SK-N-SH treated with all-trans-retinoic acid at 6 μM for 48 hours (cell line): Measurements from ENCODE around the gene TOR1A.
A peak's percentile ranks its signal among the peaks of the same experiment; 100 is the strongest.
"Not testable (repeated sequence)": the region's sequence is repeated elsewhere in the genome, so short reads cannot be mapped to it uniquely, and the experiment has no call there.

Experiments
- ATAC-seq: fragments of 200-7000 bp; cut with Tn5 transposase; 3 replicates; pipeline ENCODE4 v1.9.1; 2020; ENCODE audit warnings: mild to moderate bottlenecking, moderate library complexity
- ARNTL ChIP-seq: fragments of 450-650 bp; formaldehyde crosslinking; IDR thresholded peaks from 2 replicates; pipeline ENCODE4 v1.5.0; 2020; ENCODE audit warnings: low read depth, mild to moderate bottlenecking, moderate library complexity, borderline replicate concordance
- BACH2 ChIP-seq: fragments of 250-450 bp; sonication (Bioruptor Pico); IDR thresholded peaks from 2 replicates; pipeline ENCODE4 v1.9.0; 2021; ENCODE audit warnings: mild to moderate bottlenecking, borderline replicate concordance
- CSDC2 ChIP-seq: fragments of 250-450 bp; sonication (Bioruptor Pico); IDR thresholded peaks from 2 replicates; pipeline ENCODE4 v1.5.0; 2020; ENCODE audit warnings: mild to moderate bottlenecking, moderate library complexity
- ESRRG ChIP-seq: fragments of 250-450 bp; sonication (Bioruptor Pico); IDR thresholded peaks from 2 replicates; pipeline ENCODE4 v1.6.1; 2021; ENCODE audit warnings: mild to moderate bottlenecking
- GLIS3 ChIP-seq: fragments of 250-450 bp; sonication (Bioruptor Pico); IDR thresholded peaks from 2 replicates; pipeline ENCODE4 v1.5.0; 2020; ENCODE audit warnings: mild to moderate bottlenecking, moderate library complexity
- ISL1 ChIP-seq: fragments of 250-450 bp; sonication (Bioruptor Pico); IDR thresholded peaks from 2 replicates; pipeline ENCODE4 v2.1.2; 2022; ENCODE audit warnings: mild to moderate bottlenecking, moderate library complexity
- PPARA ChIP-seq: fragments of 250-450 bp; sonication (Bioruptor Pico); IDR thresholded peaks from 2 replicates; pipeline ENCODE4 v1.5.0; 2020; ENCODE audit warnings: mild to moderate bottlenecking, borderline replicate concordance
- SNAI2 ChIP-seq: fragments of 250-450 bp; sonication (Bioruptor Pico); IDR thresholded peaks from 2 replicates; pipeline ENCODE4 v1.5.0; 2020; ENCODE audit warnings: mild to moderate bottlenecking, moderate library complexity
- TCF4 ChIP-seq: fragments of 250-450 bp; sonication (Bioruptor Pico); IDR thresholded peaks from 2 replicates; pipeline ENCODE4 v1.8.0; 2021; ENCODE audit warnings: mild to moderate bottlenecking, moderate library complexity, borderline replicate concordance
- TOX ChIP-seq: fragments of 250-450 bp; sonication (Bioruptor Pico); IDR thresholded peaks from 2 replicates; pipeline ENCODE4 v1.8.0; 2021; ENCODE audit warnings: mild to moderate bottlenecking, moderate library complexity, borderline replicate concordance
- ZC3H10 ChIP-seq: fragments of 250-450 bp; sonication (Bioruptor Pico); IDR thresholded peaks from 2 replicates; pipeline ENCODE4 v1.5.1; 2021; ENCODE audit warnings: mild to moderate bottlenecking, moderate library complexity
- ZFP3 ChIP-seq: fragments of 250-450 bp; sonication (Bioruptor Pico); IDR thresholded peaks from 2 replicates; pipeline ENCODE4 v1.5.0; 2020; ENCODE audit warnings: mild to moderate bottlenecking, moderate library complexity
- ZFP30 ChIP-seq: fragments of 450-650 bp; formaldehyde crosslinking; IDR thresholded peaks from 2 replicates; pipeline ENCODE4 v1.5.0; 2022; ENCODE audit warnings: mild to moderate bottlenecking, moderate library complexity
- ZNF565 ChIP-seq: fragments of 450-650 bp; formaldehyde crosslinking; conservative IDR thresholded peaks from 2 replicates; pipeline ENCODE4 v1.5.0; 2020; ENCODE audit warnings: low read depth, mild to moderate bottlenecking, moderate library complexity
- ZNF70 ChIP-seq: fragments of 450-650 bp; formaldehyde crosslinking; IDR thresholded peaks from 2 replicates; pipeline ENCODE4 v1.5.0; 2020; ENCODE audit warnings: mild to moderate bottlenecking, moderate library complexity
- ZNF8 ChIP-seq: fragments of 450-650 bp; formaldehyde crosslinking; IDR thresholded peaks from 2 replicates; pipeline ENCODE4 v1.5.0; 2020; ENCODE audit warnings: mild to moderate bottlenecking, moderate library complexity
- TF ChIP-seq, protein P1 (sequence below): fragments of 250-450 bp; sonication (Bioruptor Pico); IDR thresholded peaks from 2 replicates; pipeline ENCODE4 v1.8.0; 2020; ENCODE audit warnings: mild to moderate bottlenecking, moderate library complexity, borderline replicate concordance
- TF ChIP-seq, protein P2 (sequence below): fragments of 250-450 bp; sonication (Bioruptor Pico); IDR thresholded peaks from 2 replicates; pipeline ENCODE4 v1.5.0; 2020; ENCODE audit warnings: mild to moderate bottlenecking, moderate library complexity
- TF ChIP-seq, protein P3 (sequence below): fragments of 250-450 bp; sonication (Bioruptor Pico); IDR thresholded peaks from 2 replicates; pipeline ENCODE4 v1.5.1; 2020; ENCODE audit warnings: low read depth, mild to moderate bottlenecking, moderate library complexity

TOR1A gene

DNA sequence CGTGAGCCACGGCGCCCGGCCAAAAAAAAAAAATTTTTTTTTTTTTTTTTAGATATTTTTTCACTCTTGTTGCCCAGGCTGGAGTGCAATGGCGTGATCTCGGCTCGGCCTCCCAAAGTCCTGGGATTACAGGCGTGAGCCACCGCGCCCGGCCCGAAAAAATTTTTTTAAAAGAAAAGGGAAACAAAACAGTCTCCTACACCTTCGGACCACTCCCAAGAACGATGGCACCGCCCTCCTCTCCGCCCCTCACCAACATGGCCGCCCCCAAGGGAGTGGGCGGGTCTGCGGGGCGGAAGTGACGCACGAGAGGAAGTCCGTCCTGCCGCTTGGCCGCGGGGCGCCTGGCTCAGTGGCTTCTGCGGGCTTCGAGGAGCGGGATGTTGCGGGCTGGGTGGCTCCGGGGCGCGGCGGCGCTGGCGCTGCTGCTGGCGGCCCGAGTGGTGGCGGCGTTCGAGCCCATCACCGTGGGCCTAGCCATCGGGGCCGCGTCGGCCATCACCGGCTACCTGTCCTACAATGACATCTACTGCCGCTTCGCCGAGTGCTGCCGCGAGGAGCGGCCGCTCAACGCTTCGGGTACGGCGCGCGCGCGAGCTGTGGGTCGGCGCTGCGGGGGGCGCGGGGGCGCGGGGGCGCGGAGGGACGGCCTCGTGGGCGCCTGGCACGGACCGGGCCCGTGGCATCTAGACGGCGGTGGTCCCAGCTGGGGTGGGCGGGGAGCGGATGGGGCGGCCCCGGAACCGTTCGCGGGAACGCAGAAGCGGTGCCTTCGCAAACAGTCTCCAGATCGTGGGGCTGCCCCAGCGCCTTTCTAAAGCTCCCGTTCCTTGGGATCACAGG is 20.9 kb downstream of the TOR1A start, which contains the start of gene TOR1B:
Gene TOR1B, plus strand, starts transcription at position 352 of the 843 bp plus-strand sequence. Its CDS starts 29 bp downstream, at position 381.
- peak; percentile 95 for ATAC-seq

DNA sequence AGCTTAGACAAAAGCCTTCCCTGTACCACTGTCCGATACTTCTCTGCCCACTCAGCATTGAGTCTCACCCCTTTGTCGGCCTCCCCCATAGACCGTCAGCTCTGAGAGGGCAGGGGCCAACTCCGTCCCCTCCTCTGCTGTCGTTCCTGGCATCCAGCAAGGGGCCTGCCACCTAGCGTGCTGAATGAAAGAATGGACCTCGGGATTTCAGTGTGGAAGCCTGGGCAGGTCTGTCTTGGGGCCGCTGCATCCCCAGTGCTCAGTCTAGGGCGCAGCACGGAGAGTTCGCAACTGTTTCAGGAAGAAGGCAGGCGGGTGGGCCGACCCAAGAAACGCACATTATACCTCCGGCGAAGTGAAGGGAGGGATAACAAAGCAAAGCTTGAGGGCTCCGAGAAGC is 22.4 kb downstream of the TOR1A start:
- TF ChIP-seq PPARA (CRISPR knock-in tag): no peak
- ATAC-seq: no peak

More for the DNA sequence above, 20.9 kb downstream of the TOR1A start, which contains the start of gene TOR1B:
- no peak for TF ChIP-seq ESRRG (CRISPR knock-in tag)
- no peak for TF ChIP-seq ZC3H10 (CRISPR knock-in tag)
- no peak for TF ChIP-seq BACH2 (CRISPR knock-in tag)
- TF ChIP-seq ZFP3 (CRISPR knock-in tag): no peak
- no peak for TF ChIP-seq TOX
- TF ChIP-seq CSDC2: no peak
- TF ChIP-seq ISL1 (CRISPR knock-in tag): no peak
- TF ChIP-seq SNAI2 (CRISPR knock-in tag): no peak
- no peak for TF ChIP-seq ZNF8 (CRISPR knock-in tag)
- TF ChIP-seq ZNF70 (CRISPR knock-in tag): no peak
- no peak for TF ChIP-seq ZFP30 (CRISPR knock-in tag)
- TF ChIP-seq, protein P1, sequence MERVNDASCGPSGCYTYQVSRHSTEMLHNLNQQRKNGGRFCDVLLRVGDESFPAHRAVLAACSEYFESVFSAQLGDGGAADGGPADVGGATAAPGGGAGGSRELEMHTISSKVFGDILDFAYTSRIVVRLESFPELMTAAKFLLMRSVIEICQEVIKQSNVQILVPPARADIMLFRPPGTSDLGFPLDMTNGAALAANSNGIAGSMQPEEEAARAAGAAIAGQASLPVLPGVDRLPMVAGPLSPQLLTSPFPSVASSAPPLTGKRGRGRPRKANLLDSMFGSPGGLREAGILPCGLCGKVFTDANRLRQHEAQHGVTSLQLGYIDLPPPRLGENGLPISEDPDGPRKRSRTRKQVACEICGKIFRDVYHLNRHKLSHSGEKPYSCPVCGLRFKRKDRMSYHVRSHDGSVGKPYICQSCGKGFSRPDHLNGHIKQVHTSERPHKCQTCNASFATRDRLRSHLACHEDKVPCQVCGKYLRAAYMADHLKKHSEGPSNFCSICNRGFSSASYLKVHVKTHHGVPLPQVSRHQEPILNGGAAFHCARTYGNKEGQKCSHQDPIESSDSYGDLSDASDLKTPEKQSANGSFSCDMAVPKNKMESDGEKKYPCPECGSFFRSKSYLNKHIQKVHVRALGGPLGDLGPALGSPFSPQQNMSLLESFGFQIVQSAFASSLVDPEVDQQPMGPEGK (CRISPR knock-in tag): no peak
- TF ChIP-seq, protein P2, sequence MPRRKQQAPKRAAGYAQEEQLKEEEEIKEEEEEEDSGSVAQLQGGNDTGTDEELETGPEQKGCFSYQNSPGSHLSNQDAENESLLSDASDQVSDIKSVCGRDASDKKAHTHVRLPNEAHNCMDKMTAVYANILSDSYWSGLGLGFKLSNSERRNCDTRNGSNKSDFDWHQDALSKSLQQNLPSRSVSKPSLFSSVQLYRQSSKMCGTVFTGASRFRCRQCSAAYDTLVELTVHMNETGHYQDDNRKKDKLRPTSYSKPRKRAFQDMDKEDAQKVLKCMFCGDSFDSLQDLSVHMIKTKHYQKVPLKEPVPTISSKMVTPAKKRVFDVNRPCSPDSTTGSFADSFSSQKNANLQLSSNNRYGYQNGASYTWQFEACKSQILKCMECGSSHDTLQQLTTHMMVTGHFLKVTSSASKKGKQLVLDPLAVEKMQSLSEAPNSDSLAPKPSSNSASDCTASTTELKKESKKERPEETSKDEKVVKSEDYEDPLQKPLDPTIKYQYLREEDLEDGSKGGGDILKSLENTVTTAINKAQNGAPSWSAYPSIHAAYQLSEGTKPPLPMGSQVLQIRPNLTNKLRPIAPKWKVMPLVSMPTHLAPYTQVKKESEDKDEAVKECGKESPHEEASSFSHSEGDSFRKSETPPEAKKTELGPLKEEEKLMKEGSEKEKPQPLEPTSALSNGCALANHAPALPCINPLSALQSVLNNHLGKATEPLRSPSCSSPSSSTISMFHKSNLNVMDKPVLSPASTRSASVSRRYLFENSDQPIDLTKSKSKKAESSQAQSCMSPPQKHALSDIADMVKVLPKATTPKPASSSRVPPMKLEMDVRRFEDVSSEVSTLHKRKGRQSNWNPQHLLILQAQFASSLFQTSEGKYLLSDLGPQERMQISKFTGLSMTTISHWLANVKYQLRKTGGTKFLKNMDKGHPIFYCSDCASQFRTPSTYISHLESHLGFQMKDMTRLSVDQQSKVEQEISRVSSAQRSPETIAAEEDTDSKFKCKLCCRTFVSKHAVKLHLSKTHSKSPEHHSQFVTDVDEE (CRISPR knock-in tag): no peak
- TF ChIP-seq PPARA (CRISPR knock-in tag): no peak
- TF ChIP-seq TCF4 (CRISPR knock-in tag): no peak
- no peak for TF ChIP-seq ARNTL

DNA sequence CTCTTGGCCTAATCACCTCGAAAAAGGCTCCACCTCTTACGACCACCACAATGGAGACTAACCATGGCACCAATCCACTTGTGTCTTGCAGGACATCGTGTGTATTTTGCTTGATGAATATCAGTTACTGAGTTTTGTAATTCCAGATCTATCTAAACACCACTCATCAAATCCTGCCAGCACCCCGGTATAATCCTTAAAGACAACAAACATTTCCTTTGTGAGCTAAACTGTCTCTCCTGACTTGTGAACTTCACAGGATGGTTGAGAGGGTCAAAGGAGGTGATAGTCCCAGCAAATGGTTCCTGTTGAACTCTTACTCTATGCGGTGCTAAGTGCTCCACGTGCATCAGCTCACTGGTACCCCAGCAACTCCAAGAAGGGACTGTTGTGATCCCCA is 25.0 kb downstream of the TOR1A start:
- TF ChIP-seq, protein P3, sequence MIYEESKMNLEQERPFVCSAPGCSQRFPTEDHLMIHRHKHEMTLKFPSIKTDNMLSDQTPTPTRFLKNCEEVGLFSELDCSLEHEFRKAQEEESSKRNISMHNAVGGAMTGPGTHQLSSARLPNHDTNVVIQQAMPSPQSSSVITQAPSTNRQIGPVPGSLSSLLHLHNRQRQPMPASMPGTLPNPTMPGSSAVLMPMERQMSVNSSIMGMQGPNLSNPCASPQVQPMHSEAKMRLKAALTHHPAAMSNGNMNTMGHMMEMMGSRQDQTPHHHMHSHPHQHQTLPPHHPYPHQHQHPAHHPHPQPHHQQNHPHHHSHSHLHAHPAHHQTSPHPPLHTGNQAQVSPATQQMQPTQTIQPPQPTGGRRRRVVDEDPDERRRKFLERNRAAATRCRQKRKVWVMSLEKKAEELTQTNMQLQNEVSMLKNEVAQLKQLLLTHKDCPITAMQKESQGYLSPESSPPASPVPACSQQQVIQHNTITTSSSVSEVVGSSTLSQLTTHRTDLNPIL (CRISPR knock-in tag): no peak
- TF ChIP-seq, protein P2 (CRISPR knock-in tag): no peak
- TF ChIP-seq ZFP30 (CRISPR knock-in tag): no peak
- no peak for TF ChIP-seq ZNF565 (CRISPR knock-in tag)
- no peak for TF ChIP-seq GLIS3 (CRISPR knock-in tag)
- no peak for TF ChIP-seq ISL1 (CRISPR knock-in tag)
- no peak for TF ChIP-seq CSDC2
- no peak for TF ChIP-seq ESRRG (CRISPR knock-in tag)
- TF ChIP-seq ZC3H10 (CRISPR knock-in tag): no peak
- TF ChIP-seq, all 23 proteins: peak for 0
- no peak for ATAC-seq

DNA sequence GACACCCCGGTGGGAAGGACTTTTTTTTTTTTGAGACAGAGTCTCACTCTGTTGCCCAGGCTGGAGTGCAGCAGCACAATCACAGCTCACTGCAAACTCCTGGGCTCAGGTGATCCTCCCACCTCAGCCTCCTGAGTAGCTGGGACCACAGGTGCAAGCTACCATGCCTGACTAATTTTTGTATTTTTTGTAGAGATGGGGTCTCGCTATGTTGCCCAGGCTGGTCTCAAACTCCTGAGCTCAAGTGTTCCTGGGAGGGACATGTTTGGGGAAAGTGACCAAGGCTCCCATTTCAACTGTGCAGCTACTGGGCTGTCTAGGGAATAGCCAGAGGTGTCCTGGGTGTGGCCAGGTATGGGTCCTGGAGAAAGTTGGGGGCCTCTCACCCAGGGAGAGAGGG is 27.9 kb downstream of the TOR1A start:
- not testable (repeated sequence) for ATAC-seq
